GF-D8 (cell line): Measurements from ENCODE around the gene DRD2.
"Not testable (repeated sequence)": the region's sequence is repeated elsewhere in the genome, so short reads cannot be mapped to it uniquely, and the experiment has no call there.

Experiments used
- DNase-seq: peaks from one replicate; lab custom pipeline; 2025; lab: John Stamatoyannopoulos, UW

Gene DRD2

DNA sequence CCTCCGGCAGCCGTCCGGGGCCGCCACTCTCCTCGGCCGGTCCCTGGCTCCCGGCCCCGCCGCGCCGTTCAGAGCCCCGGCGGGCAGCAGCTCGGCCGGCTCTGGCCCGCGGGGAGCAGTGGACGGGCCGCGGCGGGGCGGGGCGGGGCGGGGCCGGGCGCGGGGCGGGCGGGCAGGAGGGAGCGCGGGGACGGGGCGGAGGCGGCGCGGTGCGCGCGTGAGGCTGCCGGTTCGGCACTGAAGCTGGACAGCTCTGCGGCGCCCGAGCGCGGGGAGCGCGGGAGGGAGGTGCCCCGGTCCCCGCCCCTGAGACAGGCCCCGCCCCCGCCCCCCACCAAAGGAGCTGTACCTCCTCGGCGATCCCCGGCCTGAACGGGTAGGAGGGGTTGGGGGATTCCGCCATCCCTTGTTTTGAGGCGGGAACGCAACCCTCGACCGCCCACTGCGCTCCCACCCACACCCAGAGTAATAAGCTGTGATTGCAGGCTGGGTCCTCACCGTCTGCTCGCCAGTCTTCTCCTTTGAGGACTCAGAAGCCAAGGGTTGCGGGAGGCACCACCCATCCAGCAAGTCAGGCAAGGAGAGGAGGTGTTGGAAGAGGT, at the start of gene DRD2:
TSS of gene DRD2 (minus strand) at position 239 of the 602 bp plus-strand sequence. CDS start 50,747 bp downstream, outside the sequence.
- no peak for DNase-seq

DNA sequence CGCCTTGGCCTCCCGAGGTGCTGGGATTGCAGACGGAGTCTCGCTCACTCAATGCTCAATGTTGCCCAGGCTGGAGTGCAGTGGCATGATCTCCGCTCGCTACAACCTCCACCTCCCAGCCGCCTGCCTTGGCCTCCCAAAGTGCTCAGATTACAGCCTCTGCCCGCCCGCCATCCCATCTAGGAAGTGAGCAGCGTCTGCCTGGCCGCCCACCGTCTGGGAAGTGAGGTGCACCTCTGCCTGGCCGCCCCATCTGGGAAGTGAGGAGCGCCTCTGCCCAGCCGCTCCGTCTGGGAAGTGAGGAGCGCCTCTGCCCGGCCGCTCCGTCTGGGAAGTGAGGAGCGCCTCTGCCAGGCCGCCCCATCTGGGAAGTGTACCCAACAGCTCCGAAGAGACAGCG, 48.7 kb upstream of the DRD2 start:
- DNase-seq: not testable (repeated sequence)

DNA sequence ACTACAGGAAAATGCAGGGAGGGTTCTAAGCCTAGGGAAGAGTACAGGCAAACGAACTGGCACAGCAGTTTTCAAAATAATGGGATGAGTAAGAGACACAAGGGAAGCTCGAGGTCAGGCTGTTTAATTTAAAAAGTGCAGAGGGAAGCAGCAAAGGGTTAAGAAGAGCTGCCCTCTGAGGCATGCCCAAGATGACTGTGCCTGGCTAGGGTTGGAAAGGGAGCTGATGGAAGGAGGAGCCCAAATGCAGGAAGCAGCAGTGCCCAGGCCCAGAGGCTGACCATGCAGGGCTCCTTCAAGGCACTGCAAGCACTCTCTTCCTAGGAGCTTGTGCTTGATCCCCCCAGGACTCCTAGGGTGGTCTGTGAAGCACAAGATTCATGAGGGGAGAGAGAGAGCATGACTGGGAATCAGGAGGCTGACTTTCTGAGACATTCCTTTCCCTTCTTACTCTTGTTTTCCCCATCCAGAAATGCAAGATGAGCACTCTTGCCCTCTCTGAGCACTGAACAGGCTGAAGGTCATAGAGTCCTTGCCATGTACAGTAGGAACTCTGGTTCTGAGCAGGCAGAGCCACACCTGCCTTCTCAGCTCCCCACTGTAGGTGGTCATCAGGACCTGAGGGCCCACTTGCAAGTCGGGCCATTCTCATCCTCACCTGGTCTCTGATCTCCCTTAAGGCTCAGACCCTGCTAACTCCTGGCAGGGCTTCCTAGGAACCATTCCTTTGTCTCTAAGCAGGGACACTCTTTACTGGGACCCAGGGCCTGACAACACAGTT, 46.7 kb upstream of the DRD2 start:
- DNase-seq: no peak

DNA sequence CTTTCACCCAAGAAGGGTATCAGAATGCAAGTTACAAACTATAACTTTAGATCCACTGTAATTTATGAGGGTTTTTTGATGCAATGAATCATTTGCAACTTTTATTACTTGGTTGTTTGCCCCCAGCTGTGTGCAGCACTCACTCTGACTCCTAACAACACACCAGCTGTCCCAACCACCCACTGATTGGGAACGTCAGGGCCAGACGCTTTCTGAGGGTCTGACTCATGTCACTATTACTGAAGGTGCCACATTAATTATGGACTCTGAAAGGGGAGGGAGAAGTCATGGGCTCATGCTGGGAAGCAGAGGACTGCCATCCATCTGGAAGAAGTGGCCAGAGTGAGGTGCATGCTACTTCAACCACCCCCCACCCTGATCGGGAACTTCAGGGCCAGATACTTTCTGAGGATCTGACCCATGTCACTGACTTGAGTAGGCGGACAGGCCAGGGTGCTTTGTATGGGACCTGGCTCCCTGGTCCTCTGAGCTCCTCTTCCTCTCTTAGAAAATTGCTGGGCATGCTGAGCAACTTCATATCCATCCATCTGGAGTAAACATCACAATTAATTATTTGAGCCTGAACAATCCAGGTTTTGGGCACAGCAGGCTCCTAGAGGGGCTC, 44.9 kb upstream of the DRD2 start:
- DNase-seq: no peak

DNA sequence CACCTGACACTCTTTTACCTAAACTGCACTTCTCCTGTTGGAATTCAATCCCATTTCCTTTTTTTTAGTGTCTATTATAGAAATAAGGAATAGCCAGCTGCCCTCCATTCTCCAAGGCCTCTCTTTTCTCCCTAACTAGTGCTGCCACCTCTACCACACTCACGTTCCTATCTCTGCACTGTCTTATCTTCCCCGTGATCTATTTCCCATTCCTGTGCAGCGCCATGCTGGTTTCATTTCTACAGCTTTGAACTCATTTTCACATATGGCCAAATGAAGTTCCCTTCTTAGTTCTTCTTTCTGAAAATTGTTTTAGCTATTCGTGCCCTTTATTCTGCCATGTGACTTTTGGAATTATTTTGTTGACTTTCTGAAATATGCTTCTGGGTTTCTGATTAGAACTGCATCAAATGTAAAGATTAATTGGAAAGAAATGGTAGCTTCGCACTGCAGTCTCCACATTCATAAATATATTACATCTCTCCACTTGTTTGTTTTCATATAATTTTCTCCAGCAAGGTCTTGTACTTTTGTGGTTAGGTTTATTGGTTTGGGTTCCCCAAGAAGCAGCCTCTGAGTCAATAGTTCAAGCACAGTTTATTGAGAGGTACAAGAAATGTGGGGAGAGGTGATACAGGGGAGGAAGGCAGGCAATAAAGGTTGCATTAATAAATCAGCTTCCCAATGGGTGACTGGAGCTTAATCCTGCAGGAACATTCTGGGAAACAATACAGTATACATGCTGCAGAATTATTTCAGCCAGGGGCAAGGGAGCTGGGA, 43.7 kb upstream of the DRD2 start:
- DNase-seq: no peak

DNA sequence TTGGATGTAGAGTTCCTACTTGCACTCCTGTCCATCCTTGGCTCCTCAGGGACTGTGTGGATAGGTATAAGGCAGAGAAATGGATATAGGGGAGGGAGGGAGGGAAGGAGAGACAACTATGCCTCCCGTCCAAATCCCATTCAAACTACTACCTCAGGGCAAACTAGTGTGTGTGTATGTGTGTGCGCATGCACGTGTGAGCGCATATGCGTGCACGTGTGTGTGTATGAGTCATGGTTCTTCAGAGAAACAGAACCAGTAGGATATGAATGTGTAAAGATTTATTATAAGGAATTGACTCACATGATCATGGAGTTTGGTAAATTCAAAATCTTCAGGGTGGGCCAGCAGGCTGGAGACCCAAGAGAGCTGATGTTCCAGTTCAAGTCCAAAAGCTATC, 42.2 kb upstream of the DRD2 start:
- DNase-seq: no peak

DNA sequence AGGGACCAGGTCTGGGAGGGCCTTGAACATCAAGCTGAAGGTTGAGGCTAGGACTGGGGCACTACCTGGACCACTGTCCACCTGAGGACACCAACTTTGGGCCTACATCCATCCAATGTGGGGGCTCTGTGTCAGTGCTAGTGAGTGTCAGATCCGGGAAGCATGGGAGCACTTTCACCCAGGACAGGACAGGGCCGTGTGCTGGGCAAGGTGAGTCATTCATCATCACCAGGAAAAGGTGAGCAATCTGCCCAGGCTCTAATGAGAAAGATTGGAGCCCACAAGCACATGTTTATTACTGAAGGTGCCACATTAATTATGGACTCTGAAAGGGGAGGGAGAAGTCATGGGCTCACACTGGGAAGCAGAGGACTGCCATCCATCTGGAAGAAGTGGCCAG, 39.7 kb upstream of the DRD2 start:
- no peak for DNase-seq

DNA sequence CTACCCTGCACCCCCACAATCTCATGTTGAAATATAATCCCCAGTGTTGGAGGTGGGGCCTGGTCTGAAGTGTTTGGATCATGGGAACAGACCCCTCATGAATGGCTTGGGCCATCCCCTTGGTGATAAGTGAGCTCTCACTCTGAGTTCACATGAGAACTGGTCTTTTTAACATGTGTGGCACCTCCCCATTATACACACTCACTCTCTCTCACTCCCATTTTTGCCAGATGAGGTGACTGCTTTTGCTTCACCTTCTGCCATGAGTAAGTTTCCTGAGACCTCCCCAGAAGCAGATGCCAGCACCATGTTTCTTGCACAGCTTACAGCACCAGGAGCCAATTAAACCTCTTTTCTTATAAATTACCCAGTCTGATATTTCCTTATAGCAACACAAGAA, 32.1 kb upstream of the DRD2 start:
- no peak for DNase-seq

DNA sequence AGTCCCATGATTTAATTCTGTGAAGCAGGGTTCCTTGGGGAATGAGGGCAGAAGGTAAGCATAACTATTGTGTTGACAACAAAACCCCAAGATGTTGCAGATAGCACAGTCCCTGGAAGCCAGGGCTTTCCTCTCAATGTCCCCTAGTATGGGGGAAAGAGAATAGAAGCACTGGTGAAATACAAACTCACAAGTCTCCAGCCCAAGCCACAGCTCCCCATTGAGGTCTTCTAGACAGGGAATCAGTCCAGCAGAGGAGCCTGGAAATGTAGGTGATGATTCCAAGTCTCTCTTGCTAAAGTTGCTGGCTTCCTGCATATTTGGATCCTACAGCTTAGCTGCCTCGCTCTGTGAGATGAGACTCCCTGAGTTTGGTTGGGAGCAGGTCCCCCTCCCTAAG, 31.7 kb upstream of the DRD2 start:
- DNase-seq: no peak

DNA sequence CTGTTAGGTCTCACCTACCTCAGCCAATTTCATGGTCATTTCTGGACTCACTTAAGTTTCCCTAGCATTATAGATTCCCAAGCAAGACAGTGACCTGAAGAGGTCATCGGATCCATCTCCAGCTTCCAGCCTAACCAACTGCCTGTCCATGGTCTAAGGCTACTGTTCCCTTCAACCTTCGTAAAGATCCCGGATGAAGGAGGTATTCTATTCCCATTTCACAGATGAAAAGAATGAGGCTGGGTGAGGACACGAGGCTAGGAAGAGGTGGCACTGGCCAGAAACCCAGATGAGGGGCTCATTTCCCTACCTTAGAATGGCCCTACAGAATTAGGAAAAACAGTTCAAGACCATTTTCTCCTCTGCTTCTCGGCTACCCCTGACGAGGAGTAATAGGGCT, 31.3 kb upstream of the DRD2 start:
- no peak for DNase-seq

DNA sequence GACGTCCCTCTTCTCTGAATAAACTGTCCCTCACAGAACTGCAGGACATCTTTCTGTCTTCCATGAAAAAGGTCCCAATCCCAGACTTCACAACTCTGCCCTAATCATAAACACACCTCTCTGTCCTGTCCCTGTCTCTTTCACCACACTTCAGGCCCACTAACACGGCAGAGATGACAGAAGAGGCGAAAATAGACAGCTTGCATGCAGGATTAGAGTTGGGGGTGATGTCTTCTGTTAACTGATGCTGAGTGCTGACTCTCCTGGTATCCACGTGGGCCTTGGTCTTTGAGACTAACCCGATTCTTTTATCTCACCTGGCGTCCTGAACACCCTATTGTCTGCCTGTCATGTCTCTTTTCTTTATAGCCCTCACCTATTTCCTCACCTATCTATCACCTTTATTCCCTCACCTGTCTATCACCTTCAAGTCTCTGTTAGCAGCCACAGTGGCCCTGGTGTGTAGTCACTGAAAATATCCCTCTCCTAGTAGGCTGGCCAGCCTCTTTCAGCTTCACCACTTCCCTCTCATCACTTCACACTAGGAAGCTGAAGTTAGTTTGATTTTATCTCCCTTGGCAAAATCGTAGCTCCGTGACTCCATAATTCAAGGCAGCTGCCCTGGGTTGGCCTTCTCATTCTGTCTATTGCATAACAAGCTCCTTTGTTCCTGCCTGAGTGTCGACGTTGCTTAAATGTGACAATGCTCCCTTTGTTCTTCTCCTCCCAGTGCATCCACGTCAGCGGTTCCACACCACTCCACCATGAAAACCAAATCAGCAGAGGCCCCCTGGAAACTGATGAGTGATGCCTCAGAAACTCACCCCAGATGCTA, 30.6 kb upstream of the DRD2 start:
- DNase-seq: peak; percentile 32

DNA sequence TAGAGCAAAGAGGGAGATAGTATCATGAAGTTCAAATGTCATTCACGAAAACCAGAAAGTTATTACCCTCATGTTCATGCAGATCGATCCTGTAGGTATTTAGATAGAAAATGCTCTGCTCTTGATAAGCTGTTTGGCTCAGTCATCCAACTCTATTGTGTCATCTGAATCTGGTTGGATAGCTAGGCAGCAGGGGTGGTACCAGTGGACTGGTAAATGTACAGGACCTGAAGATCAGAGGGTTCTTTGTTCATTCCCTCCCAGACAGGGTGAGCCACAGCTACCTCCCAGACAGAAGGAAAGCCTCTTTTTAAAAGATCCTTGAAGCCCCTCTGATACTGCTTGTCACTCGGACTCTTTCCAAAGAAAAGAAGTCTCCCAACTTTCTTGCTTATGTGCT, 29.8 kb upstream of the DRD2 start:
- DNase-seq: no peak

DNA sequence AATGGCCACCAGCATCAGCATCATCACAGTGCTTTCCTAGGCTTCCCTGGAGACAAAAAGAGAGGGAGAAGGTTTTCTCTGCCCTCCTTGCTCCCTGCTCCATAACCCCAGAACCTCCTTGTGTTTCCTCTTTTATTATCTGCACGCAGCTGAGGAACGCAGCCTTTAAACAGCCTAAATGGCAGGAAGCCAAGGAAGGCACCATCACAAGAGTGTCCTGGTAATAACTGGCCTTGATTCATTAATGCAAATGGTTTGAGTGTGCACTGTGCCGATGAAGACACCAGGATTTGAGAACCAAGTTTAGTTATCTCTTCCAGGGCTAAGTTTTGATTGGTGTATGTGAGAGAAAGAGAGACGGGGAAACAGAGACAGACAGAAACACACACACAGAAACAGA, 29.4 kb upstream of the DRD2 start:
- no peak for DNase-seq

DNA sequence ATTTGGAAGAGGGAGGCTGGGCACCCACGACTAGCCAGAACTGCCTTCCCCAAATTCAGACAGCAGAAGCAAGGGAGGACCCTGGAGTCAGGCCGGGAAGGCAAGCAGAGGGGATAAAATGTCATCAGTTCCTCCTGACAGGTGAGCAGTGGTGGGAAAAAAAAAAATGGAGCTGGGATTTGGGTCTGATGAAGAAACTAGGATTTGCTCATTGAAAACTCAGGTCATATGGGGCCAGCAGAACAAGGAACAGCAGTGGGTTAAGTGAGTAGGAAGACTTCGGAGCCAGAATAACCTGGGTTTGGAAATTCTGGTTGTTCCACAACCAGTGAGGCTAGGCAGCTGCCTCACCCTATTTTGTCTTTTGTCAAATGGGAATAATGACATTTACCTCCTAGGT, 28.9 kb upstream of the DRD2 start:
- DNase-seq: no peak

DNA sequence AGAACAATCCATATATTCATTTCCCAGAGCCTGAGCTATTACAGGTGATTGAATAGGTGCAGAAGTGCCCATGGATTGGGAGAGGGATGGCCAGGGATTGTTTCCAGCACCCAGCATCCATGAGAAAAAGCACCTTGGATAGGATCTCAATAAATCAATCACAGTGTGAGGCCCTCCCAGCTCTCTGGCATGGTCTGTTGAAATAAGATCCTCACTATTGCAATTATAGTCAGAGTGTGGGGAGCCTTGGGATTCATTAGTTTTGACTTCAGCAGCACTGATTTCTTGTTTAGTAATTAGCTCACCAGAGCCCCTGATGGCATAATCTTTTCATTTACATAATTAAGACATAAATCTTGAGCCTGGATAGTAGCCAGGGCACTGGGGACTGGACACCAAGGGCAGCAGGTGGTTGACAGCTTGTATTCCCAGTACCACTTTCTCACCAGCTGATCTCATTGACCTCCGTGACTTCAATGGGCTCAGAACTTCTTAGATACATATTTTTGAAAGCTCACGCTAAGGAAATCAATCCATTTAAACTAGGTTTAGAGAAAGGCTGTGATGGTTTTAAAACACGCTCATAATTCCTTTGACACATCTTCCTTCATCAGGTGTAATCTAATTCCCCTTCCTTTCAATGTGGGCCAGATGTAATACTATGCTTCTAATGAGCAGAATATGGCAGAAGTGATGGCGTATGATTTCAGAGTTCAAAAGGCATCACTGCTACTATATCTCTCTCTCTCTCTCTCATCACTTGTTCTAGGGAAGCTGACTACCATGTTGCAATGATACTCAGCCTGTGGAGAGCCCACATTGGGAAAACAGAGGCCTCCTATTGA, 22.1 kb upstream of the DRD2 start:
- no peak for DNase-seq

DNA sequence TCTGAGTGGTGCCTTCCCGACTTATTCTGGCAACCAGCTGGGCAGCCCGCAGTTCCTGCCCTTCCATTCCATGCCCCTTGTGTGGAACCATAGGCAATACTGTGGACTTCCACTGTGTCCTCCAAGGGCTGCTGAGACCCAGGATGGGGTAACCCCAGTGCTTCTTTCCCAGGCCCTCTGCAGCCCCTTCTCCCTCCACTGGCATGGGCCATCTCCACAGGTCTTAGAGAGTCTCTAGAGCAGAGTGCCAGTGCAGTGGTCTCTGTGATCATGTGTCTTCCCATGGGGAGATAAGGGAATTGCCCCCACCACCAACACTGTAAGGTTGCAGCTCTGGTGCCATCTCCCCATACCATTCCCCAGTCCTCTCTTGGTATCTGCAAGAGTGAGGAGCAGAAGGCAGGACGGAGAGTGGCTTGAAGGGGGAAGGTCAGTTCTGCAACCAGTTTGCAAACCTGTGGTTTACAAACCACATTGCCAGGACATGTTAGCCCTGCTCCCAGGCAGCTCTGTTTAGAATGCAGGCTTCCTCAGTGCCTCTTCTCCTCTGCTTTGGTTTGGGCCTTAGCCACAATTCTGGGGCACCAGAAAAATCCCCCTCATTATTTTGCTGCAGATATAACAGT, 20.9 kb upstream of the DRD2 start:
- no peak for DNase-seq

DNA sequence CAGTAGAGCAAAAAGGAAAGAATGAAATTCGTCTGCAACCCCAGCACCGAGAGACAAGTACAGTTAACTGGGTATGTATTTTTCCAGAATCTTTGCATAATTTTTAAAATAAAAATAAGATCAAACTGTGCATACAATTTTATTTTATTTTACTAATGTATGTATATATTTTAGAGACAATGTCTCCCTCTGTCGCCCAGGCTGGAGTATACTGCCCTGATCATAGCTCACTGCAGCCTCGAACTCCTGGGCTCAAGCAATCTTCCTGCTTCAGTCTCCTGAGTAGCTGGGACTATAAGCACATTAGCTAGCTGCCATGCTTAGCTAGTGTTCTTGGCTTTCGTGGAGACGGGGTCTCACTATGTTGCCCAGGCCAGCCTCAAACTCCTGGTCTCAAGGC, 18.8 kb upstream of the DRD2 start:
- no peak for DNase-seq

DNA sequence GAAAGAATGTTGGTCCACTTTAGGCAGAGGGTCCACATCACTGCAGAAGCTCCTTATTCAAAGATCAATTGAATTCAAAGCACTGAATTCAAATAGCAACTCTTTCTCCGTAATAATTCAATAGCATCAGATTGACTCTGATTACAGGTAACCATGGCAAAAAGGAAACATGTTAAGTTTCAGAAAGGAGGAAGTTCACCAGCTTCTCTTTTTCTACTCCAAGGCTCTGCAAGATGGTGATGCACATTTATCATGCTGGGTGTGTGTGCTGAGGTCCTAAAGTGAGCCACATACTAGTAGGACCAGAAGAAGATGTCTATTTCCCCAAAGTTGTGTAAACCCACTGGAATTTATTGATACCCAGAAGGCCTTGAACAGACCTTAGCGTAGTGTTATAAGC, 18.0 kb upstream of the DRD2 start:
- peak; percentile 31 for DNase-seq

DNA sequence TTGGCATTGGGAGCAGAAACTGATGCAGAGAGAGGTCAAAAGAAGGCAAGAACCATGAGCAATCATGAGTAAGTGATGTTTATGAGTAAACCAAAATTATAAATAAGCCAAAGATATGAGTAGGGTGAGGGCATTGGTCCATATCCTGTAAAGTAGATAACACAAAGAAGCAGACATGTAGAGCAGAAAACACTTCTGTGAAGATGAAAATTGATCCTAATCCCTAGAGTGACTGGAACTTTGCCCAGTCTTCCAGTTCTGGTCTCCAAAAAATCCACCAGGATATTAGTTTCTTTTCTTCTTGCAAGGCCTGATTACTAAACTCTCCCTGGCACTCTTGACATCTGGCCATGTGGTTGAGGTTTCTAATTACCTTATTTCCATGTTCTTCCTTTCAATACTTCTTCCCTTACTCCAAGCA, 13.7 kb upstream of the DRD2 start:
- no peak for DNase-seq

DNA sequence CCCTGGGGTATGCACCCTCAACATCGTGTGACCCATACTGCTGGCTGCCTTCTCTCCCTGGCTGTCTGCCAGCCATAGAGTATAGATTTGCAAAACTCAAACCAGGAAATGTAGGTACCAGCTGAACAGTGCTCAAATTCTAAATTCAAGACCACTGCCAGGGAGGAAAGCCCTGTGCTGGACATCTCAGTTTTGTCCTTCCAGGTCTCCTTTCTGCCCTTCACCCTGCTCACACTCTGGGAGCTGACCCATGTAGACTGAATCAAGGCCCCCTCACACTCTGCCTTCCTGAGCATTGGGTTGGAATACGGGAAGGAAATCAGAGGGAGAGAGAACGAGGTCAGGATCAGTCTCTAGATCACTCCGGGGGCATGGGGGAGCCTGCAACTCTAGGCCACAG, 12.4 kb upstream of the DRD2 start:
- no peak for DNase-seq
